Parietal lobe (tissue), 1 donor: ENCODE measurements around the gene SLITRK1. TPM values are rescaled to one million over a fixed set of nuclear protein-coding genes. Genes with fewer than 3 reads are reported as not detected.

ENCODE experiments used
- total RNA-seq: library from RNA; depleted of rRNA; stranded (reverse); fragments of >200 nt; gene quantifications from one replicate; pipeline ENCODE4 v1.2.3, GENCODE V29; 2014

SLITRK1 gene, protein sequence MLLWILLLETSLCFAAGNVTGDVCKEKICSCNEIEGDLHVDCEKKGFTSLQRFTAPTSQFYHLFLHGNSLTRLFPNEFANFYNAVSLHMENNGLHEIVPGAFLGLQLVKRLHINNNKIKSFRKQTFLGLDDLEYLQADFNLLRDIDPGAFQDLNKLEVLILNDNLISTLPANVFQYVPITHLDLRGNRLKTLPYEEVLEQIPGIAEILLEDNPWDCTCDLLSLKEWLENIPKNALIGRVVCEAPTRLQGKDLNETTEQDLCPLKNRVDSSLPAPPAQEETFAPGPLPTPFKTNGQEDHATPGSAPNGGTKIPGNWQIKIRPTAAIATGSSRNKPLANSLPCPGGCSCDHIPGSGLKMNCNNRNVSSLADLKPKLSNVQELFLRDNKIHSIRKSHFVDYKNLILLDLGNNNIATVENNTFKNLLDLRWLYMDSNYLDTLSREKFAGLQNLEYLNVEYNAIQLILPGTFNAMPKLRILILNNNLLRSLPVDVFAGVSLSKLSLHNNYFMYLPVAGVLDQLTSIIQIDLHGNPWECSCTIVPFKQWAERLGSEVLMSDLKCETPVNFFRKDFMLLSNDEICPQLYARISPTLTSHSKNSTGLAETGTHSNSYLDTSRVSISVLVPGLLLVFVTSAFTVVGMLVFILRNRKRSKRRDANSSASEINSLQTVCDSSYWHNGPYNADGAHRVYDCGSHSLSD
- total RNA-seq, result 34.1 TPM

DNA sequence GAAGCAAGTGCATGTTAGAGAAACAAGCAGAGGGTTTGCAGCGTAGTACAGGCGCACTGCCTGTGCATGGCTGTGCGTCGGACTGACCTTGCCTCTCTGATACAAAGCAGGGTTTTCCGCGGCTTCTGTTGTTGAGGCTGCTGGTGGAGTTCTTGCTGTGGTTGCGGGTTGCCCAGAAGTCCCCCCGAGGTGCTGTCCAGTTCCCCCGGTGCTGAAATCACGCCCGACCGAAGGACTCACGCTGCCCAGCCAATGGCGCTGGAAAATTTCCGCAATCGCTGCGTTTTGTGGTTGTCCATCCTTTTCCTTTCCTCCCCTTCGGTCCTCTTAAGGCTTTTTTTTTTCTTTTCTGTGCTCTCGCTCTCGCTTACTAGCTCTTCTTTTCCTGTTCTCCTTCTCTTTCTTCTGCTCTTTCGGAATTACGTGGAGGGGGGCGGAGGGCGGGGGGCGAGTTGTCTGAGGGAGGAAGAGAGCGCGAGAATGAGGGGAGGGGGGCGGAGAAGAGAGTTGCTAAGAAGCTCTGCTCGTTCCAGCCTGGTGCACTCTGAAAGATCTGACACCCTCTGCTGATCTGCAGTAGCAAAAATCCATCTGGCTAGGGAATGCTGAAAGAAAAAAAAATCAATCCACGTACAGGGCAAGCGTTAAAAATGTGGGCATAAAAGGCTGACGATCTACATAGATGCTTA, at the start of gene SLITRK1:
SLITRK1 (minus strand) TSS at position 558 of the 689 bp plus-strand sequence. CDS start 967 bp downstream, outside the sequence.

